SK-N-SH (cell line): Measurements from ENCODE around the gene ARL1. TPM values are rescaled to one million over a fixed set of nuclear protein-coding genes. Genes with fewer than 3 reads are reported as not detected.

Experiments used
- CTCF ChIA-PET: fragments of 300-600, 350-600 bp; formaldehyde crosslinking; extraction: SDS; loops from one replicate; lab custom pipeline; 2021; lab: Yijun Ruan, JAX
- POLR2A ChIA-PET: fragments of 350-600 bp; sonication (Branson Sonifier 250); formaldehyde crosslinking; extraction: SDS; loops from one replicate; lab custom pipeline; 2020; ENCODE audit warnings: antibody characterized with exemption, inconsistent platforms; lab: Yijun Ruan, JAX
- DNase-seq: peaks from one replicate; pipeline ENCODE4 v3.0.0; 2012
- H2AFZ ChIP-seq: fragments of 200-600 bp; sonication (generic); 2 replicates; pipeline ENCODE4 v1.8.1; 2016; ENCODE audit warnings: antibody characterized with exemption, mild to moderate bottlenecking, low read depth
- H3F3A ChIP-seq: fragments of 200-600 bp; sonication (generic); replicated peaks from 2 replicates; pipeline ENCODE3; 2016; ENCODE audit warnings: antibody characterized with exemption, mild to moderate bottlenecking; ENCODE audit not compliant: insufficient read depth
- H3K27ac ChIP-seq, 2 experiments: fragments of 200-500 bp in 1 of 2; fragments of 200-600 bp in 1 of 2; sonication (Bioruptor generic) in 1 of 2; sonication (generic), shearing (Covaris generic) in 1 of 2; 2 replicates each; pipeline versions ENCODE4 v1.5.1 to v1.6.1; 2014 to 2016; ENCODE audit warnings: low read depth in 2 of 2, inconsistent platforms in 1 of 2, low read length in 1 of 2, mild to moderate bottlenecking in 1 of 2, mixed read lengths in 1 of 2
- H3K27me3 ChIP-seq: fragments of 200-600 bp; sonication (generic), shearing (Covaris generic); 2 replicates; pipeline ENCODE4 v1.6.1; 2016; ENCODE audit warnings: mixed run types; ENCODE audit not compliant: insufficient read depth
- H3K36me3 ChIP-seq, 2 experiments: fragments of 200-500 bp in 1 of 2; fragments of 200-600 bp in 1 of 2; sonication (Bioruptor generic) in 1 of 2; sonication (generic) in 1 of 2; replicated peaks in 1 of 2; 2 replicates each; pipeline versions ENCODE3 to v1.5.1; 2014 to 2016; ENCODE audit warnings: low read length in 1 of 2, mild to moderate bottlenecking in 1 of 2; ENCODE audit not compliant: insufficient read depth in 2 of 2, control insufficient read depth in 1 of 2
- H3K4me1 ChIP-seq, 2 experiments: fragments of 200-500 bp in 1 of 2; fragments of 200-600 bp in 1 of 2; sonication (Bioruptor generic) in 1 of 2; sonication (generic), shearing (Covaris generic) in 1 of 2; 2 replicates each; pipeline versions ENCODE4 v1.5.1 to v1.6.1; 2014 to 2016; ENCODE audit warnings: low read depth in 1 of 2, low read length in 1 of 2, mixed run types in 1 of 2; ENCODE audit not compliant: insufficient read depth in 2 of 2, control insufficient read depth in 1 of 2
- H3K4me2 ChIP-seq: fragments of 200-600 bp; sonication (generic), shearing (Covaris generic); 2 replicates; pipeline ENCODE4 v1.6.1; 2017; ENCODE audit warnings: mixed run types
- H3K4me3 ChIP-seq, 2 experiments: fragments of 200-500 bp in 1 of 2; fragments of 200-600 bp in 1 of 2; sonication (Bioruptor generic) in 1 of 2; sonication (generic), shearing (Covaris generic) in 1 of 2; 2 replicates each; pipeline versions ENCODE4 v1.5.1 to v1.8.1; 2014 to 2016; ENCODE audit warnings: low read depth in 2 of 2, inconsistent platforms in 1 of 2, low read length in 1 of 2, mild to moderate bottlenecking in 1 of 2, mixed read lengths in 1 of 2, moderate library complexity in 1 of 2
- H3K79me2 ChIP-seq: fragments of 200-600 bp; sonication (generic); 2 replicates; pipeline ENCODE4 v1.8.1; 2017; ENCODE audit warnings: mild to moderate bottlenecking; ENCODE audit not compliant: insufficient read depth
- H3K9ac ChIP-seq: fragments of 200-600 bp; sonication (generic); 2 replicates; pipeline ENCODE4 v1.6.1; 2017; ENCODE audit warnings: mixed run types
- H3K9me2 ChIP-seq: fragments of 200-600 bp; sonication (generic); 2 replicates; pipeline ENCODE4 v1.6.1; 2017; ENCODE audit warnings: mixed run types
- H3K9me3 ChIP-seq: fragments of 200-600 bp; sonication (generic); 2 replicates; pipeline ENCODE4 v1.6.1; 2017; ENCODE audit warnings: mixed run types, mild to moderate bottlenecking, moderate library complexity
- H4K20me1 ChIP-seq: fragments of 200-600 bp; sonication (generic); 2 replicates; pipeline ENCODE4 v1.6.1; 2017; ENCODE audit warnings: mild to moderate bottlenecking, mixed run types; ENCODE audit not compliant: insufficient read depth
- CHD2 ChIP-seq: fragments of 150-350 bp; IDR thresholded peaks from 2 replicates; pipeline ENCODE4 v1.6.1; 2018; ENCODE audit warnings: low read length; ENCODE audit not compliant: partially characterized antibody
- EP300 ChIP-seq, 2 experiments: IDR thresholded peaks; 2 replicates each; pipeline versions ENCODE4 v1.4.0 to v1.6.1; 2012; ENCODE audit warnings: borderline replicate concordance in 1 of 2, low read depth in 1 of 2, low read length in 1 of 2
- EZH2phosphoT487 ChIP-seq: fragments of 200-600 bp; sonication (generic); IDR thresholded peaks from 2 replicates; pipeline ENCODE4 v1.6.1; 2017; ENCODE audit warnings: low read depth, mixed run types, mild to moderate bottlenecking, antibody characterized with exemption, moderate library complexity, borderline replicate concordance
- FOSL2 ChIP-seq: IDR thresholded peaks from 2 replicates; pipeline ENCODE4 v1.4.0; 2012; ENCODE audit warnings: low read depth, mild to moderate bottlenecking, moderate library complexity, borderline replicate concordance
- FOXJ3 ChIP-seq: sonication (generic); formaldehyde crosslinking; IDR thresholded peaks from 2 replicates; pipeline ENCODE4 v1.5.1; 2020; ENCODE audit warnings: mild to moderate bottlenecking, missing genetic modification reagents
- GABPA ChIP-seq: IDR thresholded peaks from 2 replicates; pipeline ENCODE4 v1.4.0; 2012; ENCODE audit warnings: low read depth, mild to moderate bottlenecking
- GATA2 ChIP-seq: sonication (generic); formaldehyde crosslinking; IDR thresholded peaks from 2 replicates; pipeline ENCODE4 v1.5.0; 2020; ENCODE audit warnings: mild to moderate bottlenecking, missing genetic modification reagents
- JUND ChIP-seq: IDR thresholded peaks from 2 replicates; pipeline ENCODE4 v1.4.0; 2012
- MXI1 ChIP-seq: IDR thresholded peaks from 2 replicates; pipeline ENCODE4 v1.6.1; 2012; ENCODE audit warnings: mild to moderate bottlenecking, low read depth, low read length, improper control_type of control experiment
- NFIC ChIP-seq: IDR thresholded peaks from 2 replicates; pipeline ENCODE4 v1.4.0; 2012; ENCODE audit warnings: borderline replicate concordance
- RCOR1 ChIP-seq: fragments of 150-350 bp; IDR thresholded peaks from 2 replicates; pipeline ENCODE4 v1.6.1; 2017; ENCODE audit warnings: antibody characterized with exemption, low read length
- RFX5 ChIP-seq: IDR thresholded peaks from 2 replicates; pipeline ENCODE4 v1.6.1; 2012; ENCODE audit warnings: mild to moderate bottlenecking, improper control_type of control experiment, low read length
- RXRA ChIP-seq: IDR thresholded peaks from 2 replicates; pipeline ENCODE4 v1.4.0; 2012; ENCODE audit warnings: low read depth, mild to moderate bottlenecking, borderline replicate concordance
- SMC3 ChIP-seq: IDR thresholded peaks from 2 replicates; pipeline ENCODE4 v1.6.1; 2012; ENCODE audit warnings: low read depth, low read length, improper control_type of control experiment
- TAF1 ChIP-seq: IDR thresholded peaks from 2 replicates; pipeline ENCODE4 v1.6.1; 2012; ENCODE audit warnings: low read depth, mild to moderate bottlenecking, low read length, moderate library complexity, borderline replicate concordance
- TEAD4 ChIP-seq: IDR thresholded peaks from 2 replicates; pipeline ENCODE4 v1.4.0; 2012; ENCODE audit warnings: mild to moderate bottlenecking, borderline replicate concordance; ENCODE audit not compliant: insufficient read depth
- WGBS: methylation state at CpG from one replicate; pipeline ENCODE4 v1.1.6; 2017; ENCODE audit warnings: low lambda C conversion rate; 5-methylcytosine and 5-hydroxymethylcytosine counted together
- polyA plus RNA-seq, 3 experiments: library from polyadenylated mRNA; depleted of rRNA; stranded (reverse); fragments of >200 nt; gene quantifications; 2 replicates each; pipeline ENCODE4 v1.2.3, GENCODE V29; 2012
- TF ChIP-seq, protein P1 (sequence below): IDR thresholded peaks from 2 replicates; pipeline ENCODE4 v1.4.0; 2012; ENCODE audit warnings: low read depth, borderline replicate concordance
- TF ChIP-seq, protein P2 (sequence below): IDR thresholded peaks from 2 replicates; pipeline ENCODE4 v1.4.0; 2012; ENCODE audit warnings: low read depth, borderline replicate concordance
- TF ChIP-seq, protein P3 (sequence below): fragments of 200-600 bp; sonication (generic); IDR thresholded peaks from 2 replicates; pipeline ENCODE4 v1.6.1; 2017; ENCODE audit warnings: antibody characterized with exemption, mild to moderate bottlenecking, moderate library complexity
- TF ChIP-seq, protein P4 (sequence below): fragments of 150-350 bp; IDR thresholded peaks from 2 replicates; pipeline ENCODE4 v1.6.1; 2017; ENCODE audit warnings: antibody characterized with exemption, low read length, low read depth, borderline replicate concordance
- TF ChIP-seq, protein P5 (sequence below): IDR thresholded peaks from 2 replicates; pipeline ENCODE4 v1.4.0; 2012; ENCODE audit warnings: low read depth

The ARL1 gene
- polyA plus RNA-seq, 1 of the 3 experiments (the other 2 are of a cell fraction) = 50.2 TPM

DNA sequence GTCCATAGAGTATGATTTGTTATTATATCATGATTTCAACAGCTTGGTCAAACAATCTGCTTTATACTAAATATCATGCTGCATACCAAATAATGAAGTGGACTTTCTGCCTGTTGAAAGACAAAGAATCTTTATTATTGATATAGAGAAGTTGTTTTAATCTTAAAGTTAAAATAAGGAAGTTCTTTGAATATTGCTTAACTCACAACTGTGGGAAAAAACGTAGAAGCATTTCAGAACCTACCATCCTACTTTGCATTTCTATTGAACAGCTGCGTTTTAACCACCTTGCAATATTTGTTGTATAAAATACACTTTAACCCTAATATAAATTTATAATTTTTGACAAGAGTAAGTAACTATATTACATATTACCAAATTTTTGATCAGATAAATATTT is 22.9 kb upstream of the ARL1 start:
- H3K4me1 ChIP-seq = no peaks in the 10 kb centered on the region
- 28% methylated on average over 2 of the region's 2 CpGs for WGBS
- ChIA-PET CTCF (interaction anchor here (0.8 to 1.2 kb wide), 2 partner anchors 9 to 216 kb away, joined by 3 read pairs; no protein-coding TSS in a partner anchor), POLR2A (no interaction called here)
- no peaks in the 10 kb centered on the region for H3F3A ChIP-seq
- no peak overlapping the region for H3K9ac ChIP-seq
- H3K27ac ChIP-seq = no peak overlapping the region
- H3K27me3 ChIP-seq = no peaks in the 10 kb centered on the region; the same call in 1 of the 2 replicates
- H3K79me2 ChIP-seq = no peaks in the 10 kb centered on the region
- no peak overlapping the region for H2AFZ ChIP-seq
- no peak overlapping the region for H3K4me3 ChIP-seq
- no peaks in the 10 kb centered on the region for H3K36me3 ChIP-seq
- no peak for TF ChIP-seq NFIC
- no peak for TF ChIP-seq GABPA
- no peak for TF ChIP-seq RCOR1
- TF ChIP-seq FOSL2 = no peak
- TF ChIP-seq GATA2 (CRISPR knock-in tag) = no peak
- TF ChIP-seq TAF1 = no peak
- TF ChIP-seq, protein P1, sequence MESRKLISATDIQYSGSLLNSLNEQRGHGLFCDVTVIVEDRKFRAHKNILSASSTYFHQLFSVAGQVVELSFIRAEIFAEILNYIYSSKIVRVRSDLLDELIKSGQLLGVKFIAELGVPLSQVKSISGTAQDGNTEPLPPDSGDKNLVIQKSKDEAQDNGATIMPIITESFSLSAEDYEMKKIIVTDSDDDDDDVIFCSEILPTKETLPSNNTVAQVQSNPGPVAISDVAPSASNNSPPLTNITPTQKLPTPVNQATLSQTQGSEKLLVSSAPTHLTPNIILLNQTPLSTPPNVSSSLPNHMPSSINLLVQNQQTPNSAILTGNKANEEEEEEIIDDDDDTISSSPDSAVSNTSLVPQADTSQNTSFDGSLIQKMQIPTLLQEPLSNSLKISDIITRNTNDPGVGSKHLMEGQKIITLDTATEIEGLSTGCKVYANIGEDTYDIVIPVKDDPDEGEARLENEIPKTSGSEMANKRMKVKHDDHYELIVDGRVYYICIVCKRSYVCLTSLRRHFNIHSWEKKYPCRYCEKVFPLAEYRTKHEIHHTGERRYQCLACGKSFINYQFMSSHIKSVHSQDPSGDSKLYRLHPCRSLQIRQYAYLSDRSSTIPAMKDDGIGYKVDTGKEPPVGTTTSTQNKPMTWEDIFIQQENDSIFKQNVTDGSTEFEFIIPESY = no peak
- TF ChIP-seq, all 33 proteins: peak for 0
- Histone ChIP-seq H3K9me2 (no peaks in the 10 kb centered on the region), H3K9me3 (no peaks in the 10 kb centered on the region), H3K4me2 (no peak overlapping the region), H4K20me1 (no peaks in the 10 kb centered on the region)
- DNase-seq = no peak

DNA sequence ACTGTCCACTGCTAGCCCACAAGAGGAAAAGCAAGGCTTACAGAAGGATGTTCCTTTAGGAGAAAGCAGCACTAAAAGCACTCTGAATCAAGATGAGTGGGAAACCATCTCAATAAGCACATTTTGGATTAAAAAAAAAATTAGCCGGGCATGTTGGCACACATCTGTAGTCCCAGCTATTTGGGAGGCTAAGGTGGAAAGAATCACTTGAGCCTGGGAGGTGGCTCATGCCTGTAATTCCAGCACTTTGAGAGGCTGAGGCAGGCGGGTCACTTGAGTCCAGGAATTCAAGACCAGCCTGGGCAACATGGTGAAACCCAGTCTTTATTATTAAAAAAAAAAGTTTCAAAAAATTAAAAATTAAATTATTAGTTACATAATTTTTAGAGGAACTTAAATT is 17.0 kb upstream of the ARL1 start:
- Histone ChIP-seq H3K4me2 (no peak overlapping the region), H3K9me3 (no peaks in the 10 kb centered on the region), H3K36me3 (no peaks in the 10 kb centered on the region), H3K79me2 (no peaks in the 10 kb centered on the region), H3K9me2 (no peaks in the 10 kb centered on the region), H3F3A (no peaks in the 10 kb centered on the region), H3K27ac (no peak overlapping the region), H3K27me3 (no peaks in the 10 kb centered on the region), H4K20me1 (no peaks in the 10 kb centered on the region), H3K9ac (no peak overlapping the region), H3K4me1 (no peaks in the 10 kb centered on the region), H3K4me3 (no peak overlapping the region), H2AFZ (no peak overlapping the region)
- ChIA-PET POLR2A (no interaction called here), CTCF (interaction anchor here (0.7 kb wide), 1 partner anchor 319 kb away, joined by 3 read pairs; no protein-coding TSS in a partner anchor)
- WGBS = 44% methylated on average over 2 of the region's 2 CpGs
- no peak for TF ChIP-seq SMC3
- TF ChIP-seq TEAD4 = no peak
- TF ChIP-seq TAF1 = no peak
- no peak for TF ChIP-seq MXI1
- TF ChIP-seq RCOR1 = no peak
- TF ChIP-seq, protein P2, sequence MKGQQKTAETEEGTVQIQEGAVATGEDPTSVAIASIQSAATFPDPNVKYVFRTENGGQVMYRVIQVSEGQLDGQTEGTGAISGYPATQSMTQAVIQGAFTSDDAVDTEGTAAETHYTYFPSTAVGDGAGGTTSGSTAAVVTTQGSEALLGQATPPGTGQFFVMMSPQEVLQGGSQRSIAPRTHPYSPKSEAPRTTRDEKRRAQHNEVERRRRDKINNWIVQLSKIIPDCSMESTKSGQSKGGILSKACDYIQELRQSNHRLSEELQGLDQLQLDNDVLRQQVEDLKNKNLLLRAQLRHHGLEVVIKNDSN = no peak
- TF ChIP-seq FOSL2 = no peak
- TF ChIP-seq CHD2 = no peak
- no peak for TF ChIP-seq NFIC
- no peak for TF ChIP-seq RXRA
- TF ChIP-seq GABPA = no peak
- no peak for TF ChIP-seq EP300 (IDR thresholded peaks at IDR 0.05; ENCODE audit: borderline replicate concordance in 1 of 2, low read depth in 1 of 2, low read length in 1 of 2)
- no peak for TF ChIP-seq GATA2 (CRISPR knock-in tag)
- TF ChIP-seq JUND = no peak
- TF ChIP-seq, protein P3, sequence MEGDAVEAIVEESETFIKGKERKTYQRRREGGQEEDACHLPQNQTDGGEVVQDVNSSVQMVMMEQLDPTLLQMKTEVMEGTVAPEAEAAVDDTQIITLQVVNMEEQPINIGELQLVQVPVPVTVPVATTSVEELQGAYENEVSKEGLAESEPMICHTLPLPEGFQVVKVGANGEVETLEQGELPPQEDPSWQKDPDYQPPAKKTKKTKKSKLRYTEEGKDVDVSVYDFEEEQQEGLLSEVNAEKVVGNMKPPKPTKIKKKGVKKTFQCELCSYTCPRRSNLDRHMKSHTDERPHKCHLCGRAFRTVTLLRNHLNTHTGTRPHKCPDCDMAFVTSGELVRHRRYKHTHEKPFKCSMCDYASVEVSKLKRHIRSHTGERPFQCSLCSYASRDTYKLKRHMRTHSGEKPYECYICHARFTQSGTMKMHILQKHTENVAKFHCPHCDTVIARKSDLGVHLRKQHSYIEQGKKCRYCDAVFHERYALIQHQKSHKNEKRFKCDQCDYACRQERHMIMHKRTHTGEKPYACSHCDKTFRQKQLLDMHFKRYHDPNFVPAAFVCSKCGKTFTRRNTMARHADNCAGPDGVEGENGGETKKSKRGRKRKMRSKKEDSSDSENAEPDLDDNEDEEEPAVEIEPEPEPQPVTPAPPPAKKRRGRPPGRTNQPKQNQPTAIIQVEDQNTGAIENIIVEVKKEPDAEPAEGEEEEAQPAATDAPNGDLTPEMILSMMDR = no peak
- TF ChIP-seq, protein P4, sequence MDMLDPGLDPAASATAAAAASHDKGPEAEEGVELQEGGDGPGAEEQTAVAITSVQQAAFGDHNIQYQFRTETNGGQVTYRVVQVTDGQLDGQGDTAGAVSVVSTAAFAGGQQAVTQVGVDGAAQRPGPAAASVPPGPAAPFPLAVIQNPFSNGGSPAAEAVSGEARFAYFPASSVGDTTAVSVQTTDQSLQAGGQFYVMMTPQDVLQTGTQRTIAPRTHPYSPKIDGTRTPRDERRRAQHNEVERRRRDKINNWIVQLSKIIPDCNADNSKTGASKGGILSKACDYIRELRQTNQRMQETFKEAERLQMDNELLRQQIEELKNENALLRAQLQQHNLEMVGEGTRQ = no peak
- TF ChIP-seq FOXJ3 (CRISPR knock-in tag) = no peak
- TF ChIP-seq, protein P5, sequence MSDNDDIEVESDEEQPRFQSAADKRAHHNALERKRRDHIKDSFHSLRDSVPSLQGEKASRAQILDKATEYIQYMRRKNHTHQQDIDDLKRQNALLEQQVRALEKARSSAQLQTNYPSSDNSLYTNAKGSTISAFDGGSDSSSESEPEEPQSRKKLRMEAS = no peak
- no peak for TF ChIP-seq EZH2phosphoT487
- TF ChIP-seq RFX5 = no peak
- no peak for DNase-seq
